SU-DHL-6 (cell line): Measurements from ENCODE around the gene CHST13.

Experiments used
- H2AFZ ChIP-seq: fragments of 200-600 bp; sonication (generic); 2 replicates; pipeline ENCODE4 v1.6.1; 2014; ENCODE audit warnings: low read depth, mild to moderate bottlenecking, moderate library complexity, mixed read lengths, antibody characterized with exemption, low read length; ENCODE audit not compliant: severe bottlenecking
- H3F3A ChIP-seq: fragments of 200-600 bp; shearing (Covaris generic); 2 replicates; pipeline ENCODE4 v1.6.0; 2016; ENCODE audit warnings: antibody characterized with exemption, mild to moderate bottlenecking; ENCODE audit not compliant: insufficient read depth
- H3K27ac ChIP-seq: fragments of 200-600 bp; sonication (generic); 2 replicates; pipeline ENCODE4 v1.5.1; 2016; ENCODE audit warnings: low read depth, mild to moderate bottlenecking, low read length, moderate library complexity, mixed read lengths
- H3K27me3 ChIP-seq: fragments of 200-600 bp; sonication (generic), shearing (Covaris generic); 2 replicates; pipeline ENCODE4 v1.6.0; 2014; ENCODE audit warnings: mild to moderate bottlenecking, low read length
- H3K36me3 ChIP-seq: fragments of 200-600 bp; sonication (generic); 2 replicates; pipeline ENCODE4 v1.6.1; 2014; ENCODE audit warnings: mild to moderate bottlenecking, low read length, mixed read lengths
- H3K4me2 ChIP-seq: fragments of 300-600, 200-600 bp; shearing (Covaris generic), sonication (generic); 2 replicates; pipeline ENCODE4 v1.6.0; 2014; ENCODE audit warnings: low read length, low read depth, mild to moderate bottlenecking; ENCODE audit not compliant: poor library complexity, severe bottlenecking
- H3K4me3 ChIP-seq: fragments of 200-600 bp; sonication (generic); 2 replicates; pipeline ENCODE4 v1.5.1; 2014; ENCODE audit warnings: antibody characterized with exemption, low read length, mild to moderate bottlenecking, mixed read lengths; ENCODE audit not compliant: insufficient read depth, poor library complexity, severe bottlenecking
- H3K79me2 ChIP-seq: fragments of 200-600 bp; sonication (generic); 2 replicates; pipeline ENCODE4 v1.6.1; 2014; ENCODE audit warnings: mild to moderate bottlenecking, low read length, moderate library complexity; ENCODE audit not compliant: insufficient read depth
- H3K9ac ChIP-seq: fragments of 200-600 bp; sonication (generic); 2 replicates; pipeline ENCODE4 v1.7.0; 2014; ENCODE audit warnings: mild to moderate bottlenecking, low read length
- H3K9me2 ChIP-seq: fragments of 200-600 bp; sonication (generic); replicated peaks from 2 replicates; pipeline ENCODE4 v1.6.1; 2014; ENCODE audit warnings: low read length; ENCODE audit not compliant: insufficient read depth
- H3K9me3 ChIP-seq: fragments of 200-600 bp; sonication (generic); 2 replicates; pipeline ENCODE4 v1.6.1; 2014; ENCODE audit warnings: low read length, mixed read lengths; ENCODE audit not compliant: insufficient read depth
- H4K20me1 ChIP-seq: fragments of 200-600 bp; sonication (generic); 2 replicates; pipeline ENCODE4 v1.6.1; 2014; ENCODE audit warnings: low read depth, mild to moderate bottlenecking, antibody characterized with exemption, low read length, moderate library complexity, mixed read lengths
- CTCF ChIP-seq: fragments of 200-600 bp; sonication (generic); IDR thresholded peaks from one replicate; pipeline ENCODE4 v1.5.1; 2017; ENCODE audit warnings: antibody characterized with exemption, mild to moderate bottlenecking, low read length, moderate library complexity; ENCODE audit not compliant: insufficient read depth, poor library complexity, severe bottlenecking
- EZH2phosphoT487 ChIP-seq: fragments of 200-600 bp; sonication (generic), shearing (Covaris generic); conservative IDR thresholded peaks from 2 replicates; pipeline ENCODE4 v1.6.1; 2018; ENCODE audit warnings: mild to moderate bottlenecking, antibody characterized with exemption, low read length, moderate library complexity, mixed read lengths

The CHST13 gene

GRCh38 chr3:126500016-126500415, 23.9 kb upstream of the CHST13 start:
- Histone ChIP-seq H3K9me2 (no peaks in the 10 kb centered on the region), H3K27ac (no peak overlapping the region), H3K36me3 (no peaks in the 10 kb centered on the region), H3K79me2 (no peaks in the 10 kb centered on the region), H3K9ac (no peak overlapping the region), H3K9me3 (no peaks in the 10 kb centered on the region), H2AFZ (no peak overlapping the region), H4K20me1 (no peaks in the 10 kb centered on the region), H3K4me2 (no peak overlapping the region), H3K4me3 (no peak overlapping the region), H3K27me3 (no peaks in the 10 kb centered on the region), H3F3A (no peaks in the 10 kb centered on the region)
- TF ChIP-seq EZH2phosphoT487 (no peak), CTCF (no peak)

- Histone ChIP-seq H3K27ac (no peak overlapping the region), H3F3A (no peaks in the 10 kb centered on the region), H3K9me2 (no peaks in the 10 kb centered on the region), H3K36me3 (no peaks in the 10 kb centered on the region), H2AFZ (no peak overlapping the region), H3K79me2 (no peaks in the 10 kb centered on the region), H4K20me1 (no peaks in the 10 kb centered on the region), H3K4me3 (no peak overlapping the region), H3K4me2 (no peak overlapping the region), H3K9ac (no peak overlapping the region), H3K27me3 (no peaks in the 10 kb centered on the region), H3K9me3 (no peaks in the 10 kb centered on the region)
- TF ChIP-seq EZH2phosphoT487 (no peak), CTCF (no peak)
Observed at GRCh38 chr3:126501054-126501453, 22.9 kb upstream of the CHST13 start.

- H3K9me2 ChIP-seq = no peaks in the 10 kb centered on the region
- H3K79me2 ChIP-seq = no peaks in the 10 kb centered on the region
- no peak overlapping the region for H3K4me2 ChIP-seq
- H2AFZ ChIP-seq = no peak overlapping the region
- H3K27me3 ChIP-seq = no peaks in the 10 kb centered on the region
- no peak overlapping the region for H3K4me3 ChIP-seq
- H3K9me3 ChIP-seq = no peaks in the 10 kb centered on the region
- H3F3A ChIP-seq = no peaks in the 10 kb centered on the region
- no peak overlapping the region for H3K9ac ChIP-seq
- no peaks in the 10 kb centered on the region for H3K36me3 ChIP-seq
- no peak overlapping the region for H3K27ac ChIP-seq
- no peaks in the 10 kb centered on the region for H4K20me1 ChIP-seq
- TF ChIP-seq EZH2phosphoT487 (no peak), CTCF (no peak)
Observed at GRCh38 chr3:126501736-126502135, 22.2 kb upstream of the CHST13 start.

GRCh38 chr3:126502656-126503055, 21.3 kb upstream of the CHST13 start:
- no peak overlapping the region for H2AFZ ChIP-seq
- H3K27me3 ChIP-seq = no peaks in the 10 kb centered on the region
- H3K9me2 ChIP-seq = no peaks in the 10 kb centered on the region
- TF ChIP-seq CTCF (no peak), EZH2phosphoT487 (no peak)
- no peaks in the 10 kb centered on the region for H4K20me1 ChIP-seq
- no peak overlapping the region for H3K4me2 ChIP-seq
- no peak overlapping the region for H3K9ac ChIP-seq
- no peak overlapping the region for H3K4me3 ChIP-seq
- no peaks in the 10 kb centered on the region for H3K9me3 ChIP-seq
- H3K27ac ChIP-seq = no peak overlapping the region
- no peaks in the 10 kb centered on the region for H3F3A ChIP-seq
- no peaks in the 10 kb centered on the region for H3K36me3 ChIP-seq
- no peaks in the 10 kb centered on the region for H3K79me2 ChIP-seq
